ENCODE results near the gene SEL1L3.

SEL1L3 gene

DNA sequence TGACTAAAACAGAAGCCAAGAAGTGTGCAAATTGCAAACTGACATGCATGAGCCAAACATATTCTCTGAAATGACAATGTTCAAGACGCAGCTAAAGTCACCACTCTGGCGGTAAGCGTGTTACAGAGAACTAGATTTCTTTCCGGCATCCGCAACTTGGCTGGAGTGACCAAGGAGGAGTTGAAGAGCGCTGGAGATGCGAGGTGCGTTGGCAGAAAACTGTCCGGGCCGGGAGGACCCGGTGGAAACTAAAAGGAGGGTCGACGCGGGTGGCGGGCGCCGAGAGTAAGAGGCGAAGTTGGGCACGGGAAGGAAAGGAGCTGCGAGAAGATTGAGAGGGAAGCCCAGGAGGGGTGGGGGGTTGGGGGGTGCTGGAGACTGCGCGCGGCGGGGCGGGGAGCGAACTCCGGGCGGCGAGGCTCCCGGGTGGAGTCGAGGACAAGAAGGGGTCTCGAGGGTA, 807 bp downstream of the SEL1L3 start:
- peak in 1 of 2 experiments; percentile 39 for DNase-seq (ENCODE audit: low read depth in 1 of 2, low spot score in 1 of 2)

DNA sequence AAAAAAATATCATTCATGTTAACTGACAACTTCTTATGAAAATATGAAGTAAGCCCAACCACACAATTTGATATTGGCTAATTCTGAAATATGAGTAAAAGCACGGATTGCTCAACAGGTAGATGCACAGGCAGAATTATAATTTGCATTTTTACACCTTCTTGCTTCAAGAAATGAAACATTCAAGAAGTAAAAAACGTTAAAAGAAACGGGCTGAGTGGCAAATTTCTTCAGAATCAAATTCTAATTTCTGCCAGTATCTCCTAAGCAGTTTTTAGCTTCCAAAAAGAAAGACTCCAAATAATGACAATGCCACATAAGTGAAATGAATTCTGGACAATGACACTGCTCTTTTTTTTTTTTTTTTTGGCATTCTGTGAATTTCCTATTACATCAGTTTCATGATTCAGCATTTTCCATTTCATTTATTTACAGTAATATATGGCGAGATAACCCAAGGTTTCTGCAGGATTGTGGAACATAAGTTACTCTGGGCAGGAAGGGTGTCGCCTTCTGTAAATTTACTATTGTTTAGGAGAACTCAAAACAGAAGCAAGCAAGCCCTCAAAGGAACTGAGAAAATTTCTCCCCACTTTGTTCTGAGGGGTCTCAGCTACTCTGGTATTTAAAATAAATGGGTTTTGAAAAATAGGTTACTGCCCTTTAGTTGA, 1.4 kb downstream of the SEL1L3 start:
- Histone ChIP-seq H3K27me3 (ENCODE audit: insufficient read depth, poor library complexity, severe bottlenecking) (peaks cover 3% of the 10 kb centered on the region), H3K4me3 (replicated peaks; ENCODE audit: insufficient read depth, low read length) (peak overlapping the region; percentile 68), H3K27ac (replicated peaks) (peak overlapping the region; percentile 33)
- TF ChIP-seq GABPA (IDR thresholded peaks at IDR 0.05; ENCODE audit: low read depth) = no peak
- TF ChIP-seq, protein P1, sequence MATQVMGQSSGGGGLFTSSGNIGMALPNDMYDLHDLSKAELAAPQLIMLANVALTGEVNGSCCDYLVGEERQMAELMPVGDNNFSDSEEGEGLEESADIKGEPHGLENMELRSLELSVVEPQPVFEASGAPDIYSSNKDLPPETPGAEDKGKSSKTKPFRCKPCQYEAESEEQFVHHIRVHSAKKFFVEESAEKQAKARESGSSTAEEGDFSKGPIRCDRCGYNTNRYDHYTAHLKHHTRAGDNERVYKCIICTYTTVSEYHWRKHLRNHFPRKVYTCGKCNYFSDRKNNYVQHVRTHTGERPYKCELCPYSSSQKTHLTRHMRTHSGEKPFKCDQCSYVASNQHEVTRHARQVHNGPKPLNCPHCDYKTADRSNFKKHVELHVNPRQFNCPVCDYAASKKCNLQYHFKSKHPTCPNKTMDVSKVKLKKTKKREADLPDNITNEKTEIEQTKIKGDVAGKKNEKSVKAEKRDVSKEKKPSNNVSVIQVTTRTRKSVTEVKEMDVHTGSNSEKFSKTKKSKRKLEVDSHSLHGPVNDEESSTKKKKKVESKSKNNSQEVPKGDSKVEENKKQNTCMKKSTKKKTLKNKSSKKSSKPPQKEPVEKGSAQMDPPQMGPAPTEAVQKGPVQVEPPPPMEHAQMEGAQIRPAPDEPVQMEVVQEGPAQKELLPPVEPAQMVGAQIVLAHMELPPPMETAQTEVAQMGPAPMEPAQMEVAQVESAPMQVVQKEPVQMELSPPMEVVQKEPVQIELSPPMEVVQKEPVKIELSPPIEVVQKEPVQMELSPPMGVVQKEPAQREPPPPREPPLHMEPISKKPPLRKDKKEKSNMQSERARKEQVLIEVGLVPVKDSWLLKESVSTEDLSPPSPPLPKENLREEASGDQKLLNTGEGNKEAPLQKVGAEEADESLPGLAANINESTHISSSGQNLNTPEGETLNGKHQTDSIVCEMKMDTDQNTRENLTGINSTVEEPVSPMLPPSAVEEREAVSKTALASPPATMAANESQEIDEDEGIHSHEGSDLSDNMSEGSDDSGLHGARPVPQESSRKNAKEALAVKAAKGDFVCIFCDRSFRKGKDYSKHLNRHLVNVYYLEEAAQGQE (IDR thresholded peaks at IDR 0.05; ENCODE audit: insufficient replicate concordance, low read depth) = no peak
- TF ChIP-seq POLR2AphosphoS5 (IDR thresholded peaks at IDR 0.05; ENCODE audit: low read depth) = no peak
- no peak for TF ChIP-seq SPI1 (IDR thresholded peaks at IDR 0.05; ENCODE audit: borderline replicate concordance, low read depth)
- TF ChIP-seq, protein P2, sequence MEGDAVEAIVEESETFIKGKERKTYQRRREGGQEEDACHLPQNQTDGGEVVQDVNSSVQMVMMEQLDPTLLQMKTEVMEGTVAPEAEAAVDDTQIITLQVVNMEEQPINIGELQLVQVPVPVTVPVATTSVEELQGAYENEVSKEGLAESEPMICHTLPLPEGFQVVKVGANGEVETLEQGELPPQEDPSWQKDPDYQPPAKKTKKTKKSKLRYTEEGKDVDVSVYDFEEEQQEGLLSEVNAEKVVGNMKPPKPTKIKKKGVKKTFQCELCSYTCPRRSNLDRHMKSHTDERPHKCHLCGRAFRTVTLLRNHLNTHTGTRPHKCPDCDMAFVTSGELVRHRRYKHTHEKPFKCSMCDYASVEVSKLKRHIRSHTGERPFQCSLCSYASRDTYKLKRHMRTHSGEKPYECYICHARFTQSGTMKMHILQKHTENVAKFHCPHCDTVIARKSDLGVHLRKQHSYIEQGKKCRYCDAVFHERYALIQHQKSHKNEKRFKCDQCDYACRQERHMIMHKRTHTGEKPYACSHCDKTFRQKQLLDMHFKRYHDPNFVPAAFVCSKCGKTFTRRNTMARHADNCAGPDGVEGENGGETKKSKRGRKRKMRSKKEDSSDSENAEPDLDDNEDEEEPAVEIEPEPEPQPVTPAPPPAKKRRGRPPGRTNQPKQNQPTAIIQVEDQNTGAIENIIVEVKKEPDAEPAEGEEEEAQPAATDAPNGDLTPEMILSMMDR (IDR thresholded peaks at IDR 0.05; ENCODE audit: insufficient read depth, low read length) = no peak
- peak in 1 of 2 experiments; percentile 6 for DNase-seq (ENCODE audit: low read depth in 1 of 2, low spot score in 1 of 2)

More for the DNA sequence above, 807 bp downstream of the SEL1L3 start:
- H3K4me3 ChIP-seq (replicated peaks; ENCODE audit: insufficient read depth, low read length) = peak overlapping the region; percentile 68
- peaks cover 3% of the 10 kb centered on the region for H3K27me3 ChIP-seq (ENCODE audit: insufficient read depth, poor library complexity, severe bottlenecking)
- peak overlapping the region; percentile 33 for H3K27ac ChIP-seq (replicated peaks)
- TF ChIP-seq GABPA (IDR thresholded peaks at IDR 0.05; ENCODE audit: low read depth) (no peak), SPI1 (IDR thresholded peaks at IDR 0.05; ENCODE audit: borderline replicate concordance, low read depth) (no peak), POLR2AphosphoS5 (IDR thresholded peaks at IDR 0.05; ENCODE audit: low read depth) (no peak)
- TF ChIP-seq, protein P2 (IDR thresholded peaks at IDR 0.05; ENCODE audit: insufficient read depth, low read length) = no peak
- TF ChIP-seq, protein P1 (IDR thresholded peaks at IDR 0.05; ENCODE audit: insufficient replicate concordance, low read depth) = no peak

DNA sequence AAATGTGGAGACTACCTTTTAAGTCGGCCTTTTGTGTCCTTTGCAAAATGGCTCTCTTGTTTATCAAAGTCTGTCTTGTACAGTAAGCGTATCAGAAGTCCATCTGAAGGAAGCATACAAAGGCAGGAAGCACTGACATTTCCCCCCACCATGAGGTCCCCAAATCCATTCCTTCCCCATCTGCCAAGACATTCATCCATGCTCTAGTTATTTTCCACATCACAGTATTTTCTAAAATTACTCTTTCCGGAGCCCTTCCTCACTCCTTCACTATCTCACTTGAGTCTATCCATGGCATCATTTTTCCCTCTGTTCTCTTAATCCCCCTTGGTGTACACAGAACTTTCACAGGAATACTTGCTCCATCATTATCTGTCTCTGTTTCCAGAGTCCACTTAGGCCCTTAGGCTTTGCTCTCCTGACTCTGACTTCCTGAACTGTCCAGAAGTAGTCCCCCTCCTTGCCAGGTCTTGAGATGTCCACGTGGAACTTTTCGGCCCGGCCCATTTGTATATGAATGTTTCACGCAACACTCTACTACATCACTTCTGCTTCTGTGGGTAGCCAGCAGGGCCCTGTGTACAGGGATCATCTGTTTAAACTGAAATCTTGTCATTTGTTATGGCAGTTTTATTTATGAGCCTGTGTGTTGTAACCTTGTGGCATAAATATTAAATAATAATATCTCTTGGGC, 2.1 kb downstream of the SEL1L3 start:
- Histone ChIP-seq H3K27me3 (ENCODE audit: insufficient read depth, poor library complexity, severe bottlenecking) (peaks cover 3% of the 10 kb centered on the region), H3K27ac (replicated peaks) (peak overlapping the region; percentile 33), H3K4me3 (replicated peaks; ENCODE audit: insufficient read depth, low read length) (no peak overlapping the region)
- TF ChIP-seq, protein P1 (IDR thresholded peaks at IDR 0.05; ENCODE audit: insufficient replicate concordance, low read depth) = no peak
- TF ChIP-seq SPI1 (IDR thresholded peaks at IDR 0.05; ENCODE audit: borderline replicate concordance, low read depth) = peak; percentile 82
- peak; percentile 76 to 95 for DNase-seq (ENCODE audit: low read depth in 1 of 2, low spot score in 1 of 2)
